CD4-positive, CD25-positive, alpha-beta regulatory T cell (primary cell): ENCODE measurements around the gene MALAT1. TPM values are rescaled to one million over a fixed set of nuclear protein-coding genes. Genes with fewer than 3 reads are reported as not detected.

Experiments used
- ATAC-seq, 2 donors: fragments of 150-1000 bp; cut with Tn5 transposase; one replicate each; pipeline ENCODE4 v1.10.0; 2021; ENCODE audit warnings: low read depth in 2 of 2, moderate number of reproducible peaks in 2 of 2, moderate library complexity in 1 of 2
- DNase-seq, 3 donors: peaks; one replicate each; pipeline versions ENCODE4 v3.0.0 to v3.0.0-alpha.2; 2012 to 2022; ENCODE audit warnings: mixed read lengths in 1 of 3
- H3K27ac ChIP-seq: one replicate; pipeline ENCODE4 v1.7.0; 2013; ENCODE audit warnings: mild to moderate bottlenecking, low read length; ENCODE audit not compliant: insufficient read depth, poor library complexity, severe bottlenecking
- H3K27me3 ChIP-seq: one replicate; pipeline ENCODE4 v1.7.0; 2013; ENCODE audit warnings: low read length; ENCODE audit not compliant: control insufficient read depth, insufficient read depth
- H3K36me3 ChIP-seq: one replicate; pipeline ENCODE4 v1.7.0; 2013; ENCODE audit warnings: mild to moderate bottlenecking, low read length, moderate library complexity; ENCODE audit not compliant: control insufficient read depth, insufficient read depth
- H3K4me1 ChIP-seq: 2 replicates; pipeline ENCODE4 v1.7.0; 2013; ENCODE audit warnings: mild to moderate bottlenecking, low read length; ENCODE audit not compliant: insufficient read depth, control insufficient read depth, poor library complexity, severe bottlenecking
- H3K4me3 ChIP-seq: one replicate; pipeline ENCODE4 v1.7.0; 2013; ENCODE audit warnings: low read depth, mild to moderate bottlenecking, low read length, moderate library complexity
- H3K9me3 ChIP-seq, 2 experiments: 1 replicate in 1 of 2; 2 replicates in 1 of 2; pipeline ENCODE4 v1.7.0; 2013; ENCODE audit warnings: low read length in 2 of 2, mild to moderate bottlenecking in 1 of 2, moderate library complexity in 1 of 2; ENCODE audit not compliant: control insufficient read depth in 2 of 2
- H3K27ac Mint-ChIP-seq, 3 donors: one replicate each; pipeline ENCODE4 v1.8.0; 2020 to 2022; ENCODE audit warnings: mild to moderate bottlenecking in 3 of 3, mixed read lengths in 3 of 3, moderate library complexity in 2 of 3
- H3K27me3 Mint-ChIP-seq: one replicate; pipeline ENCODE4 v1.8.0; 2022; ENCODE audit warnings: mild to moderate bottlenecking, mixed read lengths
- H3K36me3 Mint-ChIP-seq: one replicate; pipeline ENCODE4 v1.8.0; 2020; ENCODE audit warnings: mixed read lengths
- H3K4me1 Mint-ChIP-seq, 4 donors: one replicate each; pipeline ENCODE4 v1.8.0; 2020 to 2022; ENCODE audit warnings: mixed read lengths in 4 of 4, mild to moderate bottlenecking in 1 of 4
- H3K4me3 Mint-ChIP-seq, 4 donors: one replicate each; pipeline ENCODE4 v1.8.0; 2020 to 2022; ENCODE audit warnings: mild to moderate bottlenecking in 4 of 4, mixed read lengths in 4 of 4, moderate library complexity in 3 of 4
- H3K9me3 Mint-ChIP-seq, 7 donors: one replicate each; pipeline ENCODE4 v1.8.0; 2020 to 2022; ENCODE audit warnings: mixed read lengths in 7 of 7, mild to moderate bottlenecking in 3 of 7, moderate library complexity in 2 of 7
- polyA plus RNA-seq, 4 donors: library from polyadenylated mRNA; unstranded; fragments of 300-500 nt; fragmentation: Illumina TruSeq; gene quantifications; one replicate each; pipeline ENCODE4 v1.2.3, GENCODE V29; 2021
- total RNA-seq: library from RNA; stranded (reverse); gene quantifications from one replicate; pipeline ENCODE4 v1.2.3, GENCODE V29; 2022

Gene MALAT1
- total and polyA plus RNA-seq, 5 donors from 2014 or later = 2,329 to 36,047 (median 3,054) TPM

DNA sequence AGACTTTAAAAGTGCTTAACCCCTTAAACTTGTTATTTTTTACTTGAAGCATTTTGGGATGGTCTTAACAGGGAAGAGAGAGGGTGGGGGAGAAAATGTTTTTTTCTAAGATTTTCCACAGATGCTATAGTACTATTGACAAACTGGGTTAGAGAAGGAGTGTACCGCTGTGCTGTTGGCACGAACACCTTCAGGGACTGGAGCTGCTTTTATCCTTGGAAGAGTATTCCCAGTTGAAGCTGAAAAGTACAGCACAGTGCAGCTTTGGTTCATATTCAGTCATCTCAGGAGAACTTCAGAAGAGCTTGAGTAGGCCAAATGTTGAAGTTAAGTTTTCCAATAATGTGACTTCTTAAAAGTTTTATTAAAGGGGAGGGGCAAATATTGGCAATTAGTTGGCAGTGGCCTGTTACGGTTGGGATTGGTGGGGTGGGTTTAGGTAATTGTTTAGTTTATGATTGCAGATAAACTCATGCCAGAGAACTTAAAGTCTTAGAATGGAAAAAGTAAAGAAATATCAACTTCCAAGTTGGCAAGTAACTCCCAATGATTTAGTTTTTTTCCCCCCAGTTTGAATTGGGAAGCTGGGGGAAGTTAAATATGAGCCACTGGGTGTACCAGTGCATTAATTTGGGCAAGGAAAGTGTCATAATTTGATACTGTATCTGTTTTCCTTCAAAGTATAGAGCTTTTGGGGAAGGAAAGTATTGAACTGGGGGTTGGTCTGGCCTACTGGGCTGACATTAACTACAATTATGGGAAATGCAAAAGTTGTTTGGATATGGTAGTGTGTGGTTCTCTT, 2.8 kb downstream of the MALAT1 start:
- H3K36me3 ChIP-seq = peaks cover 67% of the 10 kb centered on the region

DNA sequence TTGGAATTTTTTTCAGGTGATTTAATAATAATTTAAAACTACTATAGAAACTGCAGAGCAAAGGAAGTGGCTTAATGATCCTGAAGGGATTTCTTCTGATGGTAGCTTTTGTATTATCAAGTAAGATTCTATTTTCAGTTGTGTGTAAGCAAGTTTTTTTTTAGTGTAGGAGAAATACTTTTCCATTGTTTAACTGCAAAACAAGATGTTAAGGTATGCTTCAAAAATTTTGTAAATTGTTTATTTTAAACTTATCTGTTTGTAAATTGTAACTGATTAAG, 3.4 kb downstream of the MALAT1 start:
- peaks cover 34% of the 10 kb centered on the region for H3K36me3 Mint-ChIP-seq
- peaks cover 67% of the 10 kb centered on the region for H3K36me3 ChIP-seq
- H3K9me3 ChIP-seq = no peaks in the 10 kb centered on the region
- H3K27me3 ChIP-seq = no peaks in the 10 kb centered on the region
- H3K4me3 ChIP-seq = peak overlapping the region; percentile 100
- H3K4me1 Mint-ChIP-seq = peaks cover 14 to 40% (median 30%) of the 10 kb centered on the region in 4 donors
- DNase-seq (peak in 1 of 3 donors; percentile 37), ATAC-seq (no peak)
- peaks cover 11% of the 10 kb centered on the region for H3K27me3 Mint-ChIP-seq
- H3K27ac Mint-ChIP-seq = no peak overlapping the region
- peaks cover 0 to 9% (median 0%) of the 10 kb centered on the region in 7 donors for H3K9me3 Mint-ChIP-seq
- H3K27ac ChIP-seq = peak overlapping the region; percentile 98
- peaks cover 58% of the 10 kb centered on the region for H3K4me1 ChIP-seq
- H3K4me3 Mint-ChIP-seq = no peak overlapping the region

More for the DNA sequence above, 2.8 kb downstream of the MALAT1 start:
- H3K4me3 ChIP-seq = peak overlapping the region; percentile 100
- Mint-ChIP-seq H3K9me3 (peaks cover 0 to 9% (median 0%) of the 10 kb centered on the region in 7 donors), H3K27me3 (peaks cover 11% of the 10 kb centered on the region), H3K36me3 (peaks cover 33% of the 10 kb centered on the region), H3K27ac (peak overlapping the region in 1 of 3 donors; percentile 95), H3K4me1 (peaks cover 16 to 40% (median 31%) of the 10 kb centered on the region in 4 donors), H3K4me3 (no peak overlapping the region)
- no peak for ATAC-seq
- no peaks in the 10 kb centered on the region for H3K27me3 ChIP-seq
- DNase-seq = peak in 2 of 3 donors; percentile 28 to 37
- H3K27ac ChIP-seq = peak overlapping the region; percentile 98
- H3K4me1 ChIP-seq = peaks cover 58% of the 10 kb centered on the region
- H3K9me3 ChIP-seq = no peaks in the 10 kb centered on the region

DNA sequence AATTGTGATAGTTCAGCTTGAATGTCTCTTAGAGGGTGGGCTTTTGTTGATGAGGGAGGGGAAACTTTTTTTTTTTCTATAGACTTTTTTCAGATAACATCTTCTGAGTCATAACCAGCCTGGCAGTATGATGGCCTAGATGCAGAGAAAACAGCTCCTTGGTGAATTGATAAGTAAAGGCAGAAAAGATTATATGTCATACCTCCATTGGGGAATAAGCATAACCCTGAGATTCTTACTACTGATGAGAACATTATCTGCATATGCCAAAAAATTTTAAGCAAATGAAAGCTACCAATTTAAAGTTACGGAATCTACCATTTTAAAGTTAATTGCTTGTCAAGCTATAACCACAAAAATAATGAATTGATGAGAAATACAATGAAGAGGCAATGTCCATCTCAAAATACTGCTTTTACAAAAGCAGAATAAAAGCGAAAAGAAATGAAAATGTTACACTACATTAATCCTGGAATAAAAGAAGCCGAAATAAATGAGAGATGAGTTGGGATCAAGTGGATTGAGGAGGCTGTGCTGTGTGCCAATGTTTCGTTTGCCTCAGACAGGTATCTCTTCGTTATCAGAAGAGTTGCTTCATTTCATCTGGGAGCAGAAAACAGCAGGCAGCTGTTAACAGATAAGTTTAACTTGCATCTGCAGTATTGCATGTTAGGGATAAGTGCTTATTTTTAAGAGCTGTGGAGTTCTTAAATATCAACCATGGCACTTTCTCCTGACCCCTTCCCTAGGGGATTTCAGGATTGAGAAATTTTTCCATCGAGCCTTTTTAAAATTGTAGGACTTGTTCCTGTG, 3.9 kb downstream of the MALAT1 start:
- Histone ChIP-seq H3K9me3 (no peaks in the 10 kb centered on the region), H3K36me3 (peaks cover 67% of the 10 kb centered on the region), H3K4me3 (peak overlapping the region; percentile 100), H3K27me3 (no peaks in the 10 kb centered on the region), H3K27ac (peak overlapping the region; percentile 98), H3K4me1 (peaks cover 63% of the 10 kb centered on the region)
- H3K9me3 Mint-ChIP-seq = peaks cover 0 to 12% (median 0%) of the 10 kb centered on the region in 7 donors
- peak in 2 of 3 donors; percentile 52 to 67 for DNase-seq
- peaks cover 6% of the 10 kb centered on the region for H3K27me3 Mint-ChIP-seq
- ATAC-seq = no peak
- H3K4me1 Mint-ChIP-seq = peaks cover 18 to 44% (median 34%) of the 10 kb centered on the region in 4 donors
- peaks cover 34% of the 10 kb centered on the region for H3K36me3 Mint-ChIP-seq
- H3K4me3 Mint-ChIP-seq = no peak overlapping the region
- H3K27ac Mint-ChIP-seq = peak overlapping the region in 1 of 3 donors; percentile 93

DNA sequence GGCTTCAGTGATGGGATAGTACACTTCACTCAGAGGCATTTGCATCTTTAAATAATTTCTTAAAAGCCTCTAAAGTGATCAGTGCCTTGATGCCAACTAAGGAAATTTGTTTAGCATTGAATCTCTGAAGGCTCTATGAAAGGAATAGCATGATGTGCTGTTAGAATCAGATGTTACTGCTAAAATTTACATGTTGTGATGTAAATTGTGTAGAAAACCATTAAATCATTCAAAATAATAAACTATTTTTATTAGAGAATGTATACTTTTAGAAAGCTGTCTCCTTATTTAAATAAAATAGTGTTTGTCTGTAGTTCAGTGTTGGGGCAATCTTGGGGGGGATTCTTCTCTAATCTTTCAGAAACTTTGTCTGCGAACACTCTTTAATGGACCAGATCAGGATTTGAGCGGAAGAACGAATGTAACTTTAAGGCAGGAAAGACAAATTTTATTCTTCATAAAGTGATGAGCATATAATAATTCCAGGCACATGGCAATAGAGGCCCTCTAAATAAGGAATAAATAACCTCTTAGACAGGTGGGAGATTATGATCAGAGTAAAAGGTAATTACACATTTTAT, 4.6 kb downstream of the MALAT1 start:
- H3K9me3 ChIP-seq = no peaks in the 10 kb centered on the region
- H3K27me3 ChIP-seq = no peaks in the 10 kb centered on the region
- DNase-seq (peak in 1 of 3 donors; percentile 25), ATAC-seq (no peak)
- H3K27ac ChIP-seq = peak overlapping the region; percentile 98
- Mint-ChIP-seq H3K4me1 (peaks cover 19 to 45% (median 37%) of the 10 kb centered on the region in 4 donors), H3K36me3 (peaks cover 34% of the 10 kb centered on the region), H3K27me3 (peaks cover 4% of the 10 kb centered on the region), H3K27ac (peak overlapping the region in 2 of 3 donors; percentile 62 to 92), H3K4me3 (no peak overlapping the region), H3K9me3 (peaks cover 0 to 12% (median 0%) of the 10 kb centered on the region in 7 donors)
- peak overlapping the region; percentile 100 for H3K4me3 ChIP-seq
- H3K36me3 ChIP-seq = peaks cover 67% of the 10 kb centered on the region
- peaks cover 58% of the 10 kb centered on the region for H3K4me1 ChIP-seq

DNA sequence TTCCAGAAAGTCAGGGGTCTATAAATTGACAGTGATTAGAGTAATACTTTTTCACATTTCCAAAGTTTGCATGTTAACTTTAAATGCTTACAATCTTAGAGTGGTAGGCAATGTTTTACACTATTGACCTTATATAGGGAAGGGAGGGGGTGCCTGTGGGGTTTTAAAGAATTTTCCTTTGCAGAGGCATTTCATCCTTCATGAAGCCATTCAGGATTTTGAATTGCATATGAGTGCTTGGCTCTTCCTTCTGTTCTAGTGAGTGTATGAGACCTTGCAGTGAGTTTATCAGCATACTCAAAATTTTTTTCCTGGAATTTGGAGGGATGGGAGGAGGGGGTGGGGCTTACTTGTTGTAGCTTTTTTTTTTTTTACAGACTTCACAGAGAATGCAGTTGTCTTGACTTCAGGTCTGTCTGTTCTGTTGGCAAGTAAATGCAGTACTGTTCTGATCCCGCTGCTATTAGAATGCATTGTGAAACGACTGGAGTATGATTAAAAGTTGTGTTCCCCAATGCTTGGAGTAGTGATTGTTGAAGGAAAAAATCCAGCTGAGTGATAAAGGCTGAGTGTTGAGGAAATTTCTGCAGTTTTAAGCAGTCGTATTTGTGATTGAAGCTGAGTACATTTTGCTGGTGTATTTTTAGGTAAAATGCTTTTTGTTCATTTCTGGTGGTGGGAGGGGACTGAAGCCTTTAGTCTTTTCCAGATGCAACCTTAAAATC, 5.3 kb downstream of the MALAT1 start:
- Mint-ChIP-seq H3K4me3 (no peak overlapping the region), H3K36me3 (peaks cover 34% of the 10 kb centered on the region), H3K27ac (peak overlapping the region in 2 of 3 donors; percentile 92), H3K27me3 (peaks cover 4% of the 10 kb centered on the region), H3K4me1 (peaks cover 19 to 51% (median 37%) of the 10 kb centered on the region in 4 donors), H3K9me3 (peaks cover 0 to 12% (median 0%) of the 10 kb centered on the region in 7 donors)
- H3K4me3 ChIP-seq = peak overlapping the region; percentile 100
- H3K27ac ChIP-seq = peak overlapping the region; percentile 98
- H3K4me1 ChIP-seq = peaks cover 55% of the 10 kb centered on the region
- ATAC-seq (no peak), DNase-seq (peak in 1 of 3 donors; percentile 43)
- H3K9me3 ChIP-seq = no peaks in the 10 kb centered on the region
- no peaks in the 10 kb centered on the region for H3K27me3 ChIP-seq
- peaks cover 67% of the 10 kb centered on the region for H3K36me3 ChIP-seq

DNA sequence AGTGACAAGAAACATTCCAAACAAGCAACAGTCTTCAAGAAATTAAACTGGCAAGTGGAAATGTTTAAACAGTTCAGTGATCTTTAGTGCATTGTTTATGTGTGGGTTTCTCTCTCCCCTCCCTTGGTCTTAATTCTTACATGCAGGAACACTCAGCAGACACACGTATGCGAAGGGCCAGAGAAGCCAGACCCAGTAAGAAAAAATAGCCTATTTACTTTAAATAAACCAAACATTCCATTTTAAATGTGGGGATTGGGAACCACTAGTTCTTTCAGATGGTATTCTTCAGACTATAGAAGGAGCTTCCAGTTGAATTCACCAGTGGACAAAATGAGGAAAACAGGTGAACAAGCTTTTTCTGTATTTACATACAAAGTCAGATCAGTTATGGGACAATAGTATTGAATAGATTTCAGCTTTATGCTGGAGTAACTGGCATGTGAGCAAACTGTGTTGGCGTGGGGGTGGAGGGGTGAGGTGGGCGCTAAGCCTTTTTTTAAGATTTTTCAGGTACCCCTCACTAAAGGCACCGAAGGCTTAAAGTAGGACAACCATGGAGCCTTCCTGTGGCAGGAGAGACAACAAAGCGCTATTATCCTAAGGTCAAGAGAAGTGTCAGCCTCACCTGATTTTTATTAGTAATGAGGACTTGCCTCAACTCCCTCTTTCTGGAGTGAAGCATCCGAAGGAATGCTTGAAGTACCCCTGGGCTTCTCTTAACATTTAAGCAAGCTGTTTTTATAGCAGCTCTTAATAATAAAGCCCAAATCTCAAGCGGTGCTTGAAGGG, 6.0 kb downstream of the MALAT1 start:
- H3K27ac ChIP-seq = peak overlapping the region; percentile 98
- H3K36me3 ChIP-seq = peaks cover 67% of the 10 kb centered on the region
- Mint-ChIP-seq H3K27ac (peak overlapping the region in 2 of 3 donors; percentile 57 to 92), H3K27me3 (peaks cover 4% of the 10 kb centered on the region), H3K4me3 (no peak overlapping the region), H3K9me3 (peaks cover 0 to 12% (median 0%) of the 10 kb centered on the region in 7 donors), H3K4me1 (peaks cover 19 to 55% (median 40%) of the 10 kb centered on the region in 4 donors), H3K36me3 (peaks cover 34% of the 10 kb centered on the region)
- peak overlapping the region; percentile 100 for H3K4me3 ChIP-seq
- peaks cover 55% of the 10 kb centered on the region for H3K4me1 ChIP-seq
- no peaks in the 10 kb centered on the region for H3K9me3 ChIP-seq
- ATAC-seq = no peak
- DNase-seq = peak in 2 of 3 donors; percentile 34 to 44
- H3K27me3 ChIP-seq = no peaks in the 10 kb centered on the region
